COR-L47 (cell line): ENCODE data around the gene AKAP8.
"Not testable (repeated sequence)": the region's sequence is repeated elsewhere in the genome, so short reads cannot be mapped to it uniquely, and the experiment has no call there.

ENCODE experiments used
- DNase-seq: peaks from one replicate; lab custom pipeline; 2025; lab: John Stamatoyannopoulos, UW

AKAP8 gene

DNA sequence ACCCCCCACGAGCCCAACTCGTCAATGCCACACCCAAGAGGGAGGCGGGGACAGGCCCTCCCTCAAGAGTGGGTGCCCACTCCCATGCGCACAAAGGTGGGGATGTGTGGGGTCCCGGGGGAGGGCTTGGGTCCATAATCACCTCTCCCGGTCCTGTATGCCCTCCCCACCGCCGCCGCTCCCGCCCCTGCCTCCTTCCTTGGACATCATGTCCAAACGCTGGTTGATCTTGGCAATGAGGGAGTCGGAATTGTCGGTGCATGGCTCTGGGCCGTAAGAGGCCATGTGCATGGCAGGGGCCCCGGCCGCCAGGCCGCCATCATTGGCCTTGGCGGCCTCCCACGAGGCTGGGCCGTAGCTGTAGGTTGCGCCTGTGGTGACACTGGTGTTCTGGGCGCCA lies 5.9 kb downstream of the AKAP8 start:
- no peak for DNase-seq

DNA sequence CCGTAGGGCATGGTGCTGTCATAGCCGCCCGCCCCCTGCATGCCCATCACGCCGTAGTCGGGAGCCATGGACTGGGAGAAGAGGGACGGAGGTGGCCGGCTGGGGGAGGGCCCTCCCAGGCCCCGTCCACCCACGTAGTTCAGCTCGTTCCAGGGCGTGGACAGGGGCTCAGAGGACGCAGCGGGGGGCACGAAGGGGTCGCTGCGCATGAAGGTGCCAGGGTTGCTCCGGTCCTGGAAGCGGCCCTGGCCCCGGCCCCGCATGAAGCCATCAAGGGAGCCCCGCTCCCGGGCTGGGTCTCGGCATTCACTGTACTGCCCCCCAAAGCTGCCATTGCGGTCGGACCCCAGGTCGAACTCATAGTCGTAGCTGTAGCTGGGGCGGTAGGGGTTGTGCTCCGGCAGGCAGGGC lies 6.7 kb downstream of the AKAP8 start:
- DNase-seq = no peak

DNA sequence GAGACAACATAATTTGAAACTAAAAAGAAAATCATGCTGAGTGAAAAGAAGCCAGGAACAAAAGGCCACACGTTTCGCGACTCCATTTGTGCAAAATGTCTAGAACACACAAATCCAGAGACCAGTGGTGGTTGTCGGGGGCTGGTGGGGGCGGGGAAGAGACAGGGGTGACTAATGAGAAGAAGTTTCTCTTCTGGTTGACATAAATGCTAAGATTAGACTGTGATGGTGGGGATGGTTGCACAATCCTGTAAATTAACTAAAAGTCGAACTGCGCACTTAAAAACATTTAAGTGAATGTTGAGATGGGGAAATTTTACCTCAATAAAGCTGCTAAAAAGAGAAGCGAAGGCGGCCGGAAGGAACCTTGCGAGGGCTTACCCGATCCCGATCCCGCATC lies 7.1 kb downstream of the AKAP8 start:
- DNase-seq = no peak

- no peak for DNase-seq
These were observed 7.7 kb downstream of the AKAP8 start for GRCh38 chr19:15371786-15372380.

GRCh38 chr19:15371119-15371518 lies 8.5 kb downstream of the AKAP8 start:
- DNase-seq = no peak

GRCh38 chr19:15369594-15369891 lies 10.0 kb downstream of the AKAP8 start:
- DNase-seq = no peak

GRCh38 chr19:15368798-15369593 lies 10.6 kb downstream of the AKAP8 start:
- DNase-seq = no peak

- no peak for DNase-seq
These were observed 11.4 kb downstream of the AKAP8 start for GRCh38 chr19:15368051-15368632.

DNA sequence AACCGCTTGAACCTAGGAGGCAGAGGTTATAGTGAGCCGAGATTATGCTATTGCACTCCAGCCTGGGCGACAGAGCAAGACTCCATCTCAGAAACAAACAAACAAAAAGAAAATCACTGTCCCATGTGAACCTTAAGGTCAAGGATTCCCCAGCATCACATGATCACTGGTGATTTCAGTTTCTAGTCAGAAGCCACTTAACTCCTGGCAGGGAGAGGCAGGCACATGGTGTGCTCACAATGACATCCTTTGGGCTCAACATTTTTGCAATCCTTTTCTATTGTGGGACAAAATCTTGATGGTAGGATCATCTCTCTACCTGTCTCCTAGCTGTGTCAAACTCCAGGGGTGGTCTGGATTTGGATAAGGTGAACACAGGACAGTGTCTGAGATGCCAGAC lies 12.1 kb downstream of the AKAP8 start:
- DNase-seq = no peak

- DNase-seq = no peak
These were observed 14.3 kb downstream of the AKAP8 start for GRCh38 chr19:15365264-15365663.

GRCh38 chr19:15363791-15364190 lies 15.8 kb downstream of the AKAP8 start:
- not testable (repeated sequence) for DNase-seq

GRCh38 chr19:15363048-15363447 lies 16.5 kb downstream of the AKAP8 start:
- not testable (repeated sequence) for DNase-seq

DNA sequence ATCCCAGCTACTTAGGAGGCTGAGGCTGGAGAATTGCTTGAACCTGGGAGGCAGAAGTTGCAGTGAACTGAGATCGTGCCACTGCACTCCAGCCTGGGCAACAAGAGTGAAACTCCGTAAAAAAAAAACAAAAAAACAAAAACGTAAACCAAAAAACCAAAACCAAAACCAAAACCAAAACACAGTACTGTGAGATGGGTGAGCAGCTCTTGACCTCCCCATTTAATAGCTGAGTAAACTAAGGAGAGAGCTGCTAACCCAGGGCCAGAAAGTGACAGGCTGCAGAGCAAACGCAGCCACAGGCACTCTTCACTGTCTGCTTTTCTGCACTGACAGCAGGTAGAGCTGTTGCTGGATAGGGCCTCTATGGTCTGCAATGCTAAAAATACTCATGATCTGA lies 19.6 kb downstream of the AKAP8 start:
- not testable (repeated sequence) for DNase-seq

DNA sequence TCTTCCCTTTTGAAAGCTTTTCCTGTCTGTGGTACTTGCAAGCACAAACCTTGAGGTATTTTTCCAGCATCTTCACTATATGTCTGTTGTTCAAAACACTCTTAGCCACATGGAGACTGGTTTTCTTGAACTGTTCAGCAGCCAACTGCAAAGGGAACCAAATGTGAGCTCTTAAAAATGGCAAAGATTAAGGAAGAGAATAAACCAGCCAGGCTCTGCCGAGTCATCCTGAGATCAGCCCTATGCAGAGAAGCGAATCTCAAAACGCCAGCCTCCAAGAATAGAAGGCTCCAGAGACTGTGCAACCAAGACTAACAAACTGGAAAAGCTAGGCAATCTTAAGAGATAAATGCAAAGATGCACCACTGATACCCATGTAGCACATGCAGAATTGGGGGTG lies 20.7 kb downstream of the AKAP8 start:
- DNase-seq = no peak

- no peak for DNase-seq
These were observed 21.7 kb downstream of the AKAP8 start for GRCh38 chr19:15357906-15358305.

GRCh38 chr19:15354566-15355296 lies 24.9 kb downstream of the AKAP8 start:
- no peak for DNase-seq

- no peak for DNase-seq
These were observed 25.7 kb downstream of the AKAP8 start for GRCh38 chr19:15353908-15354307.

DNA sequence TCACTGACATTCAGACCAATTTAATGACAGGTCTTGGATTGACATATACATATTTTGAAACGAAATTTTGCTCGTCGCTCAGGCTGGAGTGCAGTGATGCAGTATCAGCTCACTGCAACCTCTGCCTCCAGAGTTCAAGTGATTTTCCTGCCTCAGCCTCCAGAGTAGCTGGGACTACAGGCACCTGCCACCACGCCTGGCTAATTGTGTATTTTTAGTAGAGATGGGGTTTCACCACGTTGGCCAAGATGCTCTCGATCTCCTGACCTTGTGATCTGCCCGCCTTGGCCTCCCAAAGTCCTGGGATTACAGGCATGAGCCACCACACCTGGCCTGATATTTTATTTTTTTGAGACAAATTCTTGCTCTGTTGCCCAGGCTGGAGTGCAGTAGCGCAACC lies 27.1 kb downstream of the AKAP8 start:
- not testable (repeated sequence) for DNase-seq

DNA sequence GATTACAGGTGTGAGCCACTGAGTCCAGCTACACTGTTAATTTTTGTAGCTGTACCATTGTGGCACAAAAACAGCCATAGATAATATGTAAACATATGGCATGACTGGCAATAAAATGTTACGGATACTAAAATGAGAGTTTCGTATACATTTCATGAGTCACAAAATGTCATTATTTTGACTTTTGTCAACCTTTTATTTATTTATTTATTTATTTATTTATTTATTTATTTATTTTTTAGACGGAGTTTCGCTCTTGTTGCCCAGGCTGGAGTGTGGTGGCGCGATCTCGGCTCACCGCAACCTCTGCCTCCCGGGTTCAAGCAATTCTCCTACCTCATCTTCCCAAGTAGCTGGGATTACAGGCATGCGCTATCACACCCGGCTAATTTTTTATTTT lies 38.3 kb downstream of the AKAP8 start:
- not testable (repeated sequence) for DNase-seq

DNA sequence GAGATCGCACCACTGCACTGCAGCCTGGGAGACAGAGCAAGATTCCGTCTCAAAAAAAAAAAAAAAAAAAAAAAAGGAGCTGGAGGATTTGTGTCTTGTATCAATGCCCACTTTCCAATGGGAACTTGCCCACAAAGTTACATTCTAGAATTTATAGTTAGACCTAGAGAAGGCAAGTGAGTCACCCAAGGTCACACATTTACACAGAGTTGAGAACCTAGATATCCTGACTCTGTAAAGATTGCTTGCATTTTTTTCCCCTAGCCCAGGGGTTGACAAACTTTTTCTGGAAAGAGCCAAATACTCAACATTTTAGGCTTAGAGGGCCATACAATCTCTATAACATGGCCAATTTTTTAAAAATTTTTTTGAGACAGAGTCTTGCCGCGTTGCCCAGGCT lies 39.5 kb downstream of the AKAP8 start:
- no peak for DNase-seq

DNA sequence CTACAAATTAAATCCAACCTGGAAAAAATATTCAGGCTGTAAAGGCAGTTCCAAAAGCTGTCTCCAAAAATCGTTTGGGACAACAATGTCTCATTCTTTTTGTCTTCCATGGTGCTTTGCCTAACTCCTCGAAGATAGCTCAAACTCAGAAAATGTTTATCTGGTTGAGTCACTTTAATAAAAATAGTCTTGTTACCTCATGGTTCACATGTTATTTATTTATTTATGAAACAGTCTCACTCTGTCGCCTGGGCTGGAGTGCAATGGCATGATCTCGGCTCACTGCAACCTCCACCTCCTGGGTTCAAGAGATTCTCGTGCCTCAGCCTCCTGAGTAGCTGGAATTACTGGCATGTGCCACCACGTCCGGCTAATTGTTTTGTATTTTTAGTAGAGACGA lies 42.4 kb downstream of the AKAP8 start:
- DNase-seq = no peak

- DNase-seq = not testable (repeated sequence)
These were observed 43.6 kb downstream of the AKAP8 start for GRCh38 chr19:15335992-15336391.
